Measurements from ENCODE around the gene TRIM42. TPM values are rescaled to one million over a fixed set of nuclear protein-coding genes. Genes with fewer than 3 reads are reported as not detected.

Gene TRIM42
- total and polyA plus RNA-seq, 2 of the 8 experiments (the other 6 are each of a cell fraction or from before 2014, with no cell fraction given), result not detected

GRCh38 chr3:140705954-140706353, 28.1 kb downstream of the TRIM42 start (continued):
- TF ChIP-seq CHD7 (IDR thresholded peaks at IDR 0.05; ENCODE audit: insufficient replicate concordance, low read length) (no peak), SIX5 (IDR thresholded peaks at IDR 0.05; ENCODE audit: low read depth, low read length) (no peak), CTBP2 (IDR thresholded peaks at IDR 0.05; ENCODE audit: borderline replicate concordance, insufficient read depth, insufficient read length, low read length) (no peak), TBP (IDR thresholded peaks at IDR 0.05; ENCODE audit: low read depth, low read length) (no peak), MAFK (IDR thresholded peaks at IDR 0.05; ENCODE audit: low read depth, low read length) (no peak), EP300 (IDR thresholded peaks at IDR 0.05; ENCODE audit: borderline replicate concordance in 1 of 2, low read depth in 2 of 2, low read length in 2 of 2) (no peak), TCF12 (IDR thresholded peaks at IDR 0.05; ENCODE audit: low read depth, low read length) (no peak), CBX8 (IDR thresholded peaks at IDR 0.05; ENCODE audit: borderline replicate concordance, low read depth, low read length) (no peak), CREB1 (IDR thresholded peaks at IDR 0.05) (no peak), SP2 (IDR thresholded peaks at IDR 0.05; ENCODE audit: low read length) (no peak), GTF2F1 (IDR thresholded peaks at IDR 0.05; ENCODE audit: borderline replicate concordance, low read depth, low read length) (no peak), GABPA (IDR thresholded peaks at IDR 0.05; ENCODE audit: borderline replicate concordance, insufficient read depth, low read length) (no peak), POLR2AphosphoS5 (IDR thresholded peaks at IDR 0.05; ENCODE audit: low read depth, low read length) (no peak)
